GM12891 (cell line): ENCODE measurements around the gene ADO.

Source experiments
- POLR2A ChIP-seq: IDR thresholded peaks from 2 replicates; pipeline ENCODE4 v1.6.1; 2011; ENCODE audit warnings: low read depth, low read length, control low read depth
- POLR2AphosphoS5 ChIP-seq: IDR thresholded peaks from 2 replicates; pipeline ENCODE4 v1.6.1; 2011; ENCODE audit warnings: low read depth, low read length, control low read depth
- TAF1 ChIP-seq: IDR thresholded peaks from 2 replicates; pipeline ENCODE4 v1.6.1; 2011; ENCODE audit warnings: low read depth, low read length, control low read depth

- no peak for TF ChIP-seq POLR2A
- TF ChIP-seq TAF1 = no peak
- TF ChIP-seq POLR2AphosphoS5 = no peak
Observed at GRCh38 chr10:62844280-62845011, 39.9 kb downstream of the ADO start.
